Adipocyte (in vitro differentiated cells): Measurements from ENCODE around the gene SGMS2.
A peak's percentile ranks its signal among the peaks of the same experiment; 100 is the strongest.

ENCODE experiments used
- DNase-seq: peaks from one replicate; pipeline ENCODE4 v3.0.0-alpha.2; 2015; ENCODE audit warnings: low read depth
- H3K27me3 ChIP-seq: replicated peaks from 2 replicates; pipeline ENCODE4 v1.7.0; 2013; ENCODE audit warnings: mild to moderate bottlenecking, low read length, moderate library complexity; ENCODE audit not compliant: control insufficient read depth, insufficient read depth
- H3K36me3 ChIP-seq: 2 replicates; pipeline ENCODE4 v1.7.0; 2013; ENCODE audit warnings: low read length, mild to moderate bottlenecking, moderate library complexity; ENCODE audit not compliant: control insufficient read depth, insufficient read depth, severe bottlenecking
- H3K4me1 ChIP-seq: 2 replicates; pipeline ENCODE4 v1.7.0; 2013; ENCODE audit warnings: mild to moderate bottlenecking, low read length, moderate library complexity; ENCODE audit not compliant: control insufficient read depth, insufficient read depth
- H3K4me3 ChIP-seq: 2 replicates; pipeline ENCODE4 v1.7.0; 2013; ENCODE audit warnings: mild to moderate bottlenecking, low read length, moderate library complexity
- H3K9ac ChIP-seq: 2 replicates; pipeline ENCODE4 v1.7.0; 2013; ENCODE audit warnings: mild to moderate bottlenecking, low read length, moderate library complexity
- H3K9me3 ChIP-seq: 2 replicates; pipeline ENCODE4 v1.7.0; 2013; ENCODE audit warnings: mild to moderate bottlenecking, low read length, moderate library complexity; ENCODE audit not compliant: control insufficient read depth

The SGMS2 gene

GRCh38 chr4:107874024-107874423, 49.3 kb downstream of the SGMS2 start:
- Histone ChIP-seq H3K4me1 (peaks cover 12% of the 10 kb centered on the region), H3K36me3 (peaks cover 2% of the 10 kb centered on the region), H3K27me3 (no peaks in the 10 kb centered on the region), H3K4me3 (no peak overlapping the region), H3K9ac (no peak overlapping the region), H3K9me3 (no peaks in the 10 kb centered on the region)
- no peak for DNase-seq

GRCh38 chr4:107876099-107876498, 51.4 kb downstream of the SGMS2 start:
- no peak for DNase-seq
- Histone ChIP-seq H3K4me1 (peaks cover 7% of the 10 kb centered on the region), H3K9me3 (no peaks in the 10 kb centered on the region), H3K36me3 (peaks cover 2% of the 10 kb centered on the region), H3K4me3 (no peak overlapping the region), H3K27me3 (no peaks in the 10 kb centered on the region), H3K9ac (no peak overlapping the region)

- peaks cover 2% of the 10 kb centered on the region for H3K36me3 ChIP-seq
- H3K9ac ChIP-seq, result no peak overlapping the region
- no peak for DNase-seq
- no peaks in the 10 kb centered on the region for H3K9me3 ChIP-seq
- no peaks in the 10 kb centered on the region for H3K27me3 ChIP-seq
- H3K4me1 ChIP-seq, result no peaks in the 10 kb centered on the region
- H3K4me3 ChIP-seq, result no peak overlapping the region
Measured at GRCh38 chr4:107877361-107877760, 52.6 kb downstream of the SGMS2 start.

GRCh38 chr4:107885865-107886264, 61.1 kb downstream of the SGMS2 start:
- DNase-seq, result no peak
- H3K4me3 ChIP-seq, result no peak overlapping the region
- H3K9me3 ChIP-seq, result peaks cover 21% of the 10 kb centered on the region
- no peaks in the 10 kb centered on the region for H3K27me3 ChIP-seq
- H3K36me3 ChIP-seq, result peaks cover 8% of the 10 kb centered on the region
- H3K4me1 ChIP-seq, result no peaks in the 10 kb centered on the region
- H3K9ac ChIP-seq, result no peak overlapping the region

GRCh38 chr4:107888237-107888636, 63.5 kb downstream of the SGMS2 start:
- peak overlapping the region; percentile 44 for H3K4me3 ChIP-seq
- no peaks in the 10 kb centered on the region for H3K27me3 ChIP-seq
- H3K36me3 ChIP-seq, result peaks cover 8% of the 10 kb centered on the region
- DNase-seq, result no peak
- H3K9ac ChIP-seq, result no peak overlapping the region
- peaks cover 6% of the 10 kb centered on the region for H3K4me1 ChIP-seq
- peaks cover 21% of the 10 kb centered on the region for H3K9me3 ChIP-seq

- Histone ChIP-seq H3K27me3 (no peaks in the 10 kb centered on the region), H3K4me3 (no peak overlapping the region), H3K9me3 (peaks cover 21% of the 10 kb centered on the region), H3K9ac (no peak overlapping the region), H3K4me1 (peaks cover 21% of the 10 kb centered on the region), H3K36me3 (peaks cover 8% of the 10 kb centered on the region)
- no peak for DNase-seq
Measured at GRCh38 chr4:107890779-107891178, 66.0 kb downstream of the SGMS2 start.

GRCh38 chr4:107891299-107891698, 66.6 kb downstream of the SGMS2 start:
- Histone ChIP-seq H3K27me3 (no peaks in the 10 kb centered on the region), H3K9ac (no peak overlapping the region), H3K4me1 (peaks cover 25% of the 10 kb centered on the region), H3K36me3 (peaks cover 7% of the 10 kb centered on the region), H3K9me3 (peaks cover 21% of the 10 kb centered on the region), H3K4me3 (no peak overlapping the region)
- DNase-seq, result no peak

GRCh38 chr4:107893171-107894137, 68.7 kb downstream of the SGMS2 start:
- Histone ChIP-seq H3K4me3 (no peak overlapping the region), H3K9me3 (peaks cover 9% of the 10 kb centered on the region), H3K27me3 (no peaks in the 10 kb centered on the region), H3K4me1 (peaks cover 46% of the 10 kb centered on the region), H3K9ac (no peak overlapping the region), H3K36me3 (no peaks in the 10 kb centered on the region)
- DNase-seq, result no peak

GRCh38 chr4:107894138-107894603, 69.4 kb downstream of the SGMS2 start:
- no peaks in the 10 kb centered on the region for H3K27me3 ChIP-seq
- no peaks in the 10 kb centered on the region for H3K36me3 ChIP-seq
- no peak for DNase-seq
- H3K9ac ChIP-seq, result no peak overlapping the region
- no peak overlapping the region for H3K4me3 ChIP-seq
- peaks cover 47% of the 10 kb centered on the region for H3K4me1 ChIP-seq
- H3K9me3 ChIP-seq, result peaks cover 2% of the 10 kb centered on the region

- H3K4me1 ChIP-seq, result peaks cover 50% of the 10 kb centered on the region
- H3K4me3 ChIP-seq, result peak overlapping the region; percentile 53
- peak; percentile 82 for DNase-seq
- H3K9me3 ChIP-seq, result no peaks in the 10 kb centered on the region
- H3K9ac ChIP-seq, result peak overlapping the region; percentile 62
- peaks cover 9% of the 10 kb centered on the region for H3K36me3 ChIP-seq
- no peaks in the 10 kb centered on the region for H3K27me3 ChIP-seq
Measured at GRCh38 chr4:107896158-107896645, 71.5 kb downstream of the SGMS2 start.

- DNase-seq, result no peak
- Histone ChIP-seq H3K9me3 (no peaks in the 10 kb centered on the region), H3K4me1 (peaks cover 55% of the 10 kb centered on the region), H3K27me3 (no peaks in the 10 kb centered on the region), H3K36me3 (peaks cover 12% of the 10 kb centered on the region), H3K4me3 (peak overlapping the region; percentile 53), H3K9ac (peak overlapping the region; percentile 62)
Measured at GRCh38 chr4:107896646-107897045, 71.9 kb downstream of the SGMS2 start.
